Measurements from ENCODE around the gene ZDHHC11B. TPM values are rescaled to one million over a fixed set of nuclear protein-coding genes. Genes with fewer than 3 reads are reported as not detected.
"Not testable (repeated sequence)": the region's sequence is repeated elsewhere in the genome, so short reads cannot be mapped to it uniquely, and the experiment has no call there.

The ZDHHC11B gene, protein sequence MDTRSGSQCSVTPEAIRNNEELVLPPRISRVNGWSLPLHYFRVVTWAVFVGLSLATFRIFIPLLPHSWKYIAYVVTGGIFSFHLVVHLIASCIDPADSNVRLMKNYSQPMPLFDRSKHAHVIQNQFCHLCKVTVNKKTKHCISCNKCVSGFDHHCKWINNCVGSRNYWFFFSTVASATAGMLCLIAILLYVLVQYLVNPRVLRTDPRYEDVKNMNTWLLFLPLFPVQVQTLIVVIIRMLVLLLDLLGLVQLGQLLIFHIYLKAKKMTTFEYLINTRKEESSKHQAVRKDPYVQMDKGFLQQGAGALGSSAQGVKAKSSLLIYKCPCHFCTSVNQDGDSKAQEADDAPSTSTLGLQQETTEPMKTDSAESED
- total RNA-seq (2014; rRNA removed; shearing (Covaris generic)): 0.26 and 2.3 TPM in 2 replicates

DNA sequence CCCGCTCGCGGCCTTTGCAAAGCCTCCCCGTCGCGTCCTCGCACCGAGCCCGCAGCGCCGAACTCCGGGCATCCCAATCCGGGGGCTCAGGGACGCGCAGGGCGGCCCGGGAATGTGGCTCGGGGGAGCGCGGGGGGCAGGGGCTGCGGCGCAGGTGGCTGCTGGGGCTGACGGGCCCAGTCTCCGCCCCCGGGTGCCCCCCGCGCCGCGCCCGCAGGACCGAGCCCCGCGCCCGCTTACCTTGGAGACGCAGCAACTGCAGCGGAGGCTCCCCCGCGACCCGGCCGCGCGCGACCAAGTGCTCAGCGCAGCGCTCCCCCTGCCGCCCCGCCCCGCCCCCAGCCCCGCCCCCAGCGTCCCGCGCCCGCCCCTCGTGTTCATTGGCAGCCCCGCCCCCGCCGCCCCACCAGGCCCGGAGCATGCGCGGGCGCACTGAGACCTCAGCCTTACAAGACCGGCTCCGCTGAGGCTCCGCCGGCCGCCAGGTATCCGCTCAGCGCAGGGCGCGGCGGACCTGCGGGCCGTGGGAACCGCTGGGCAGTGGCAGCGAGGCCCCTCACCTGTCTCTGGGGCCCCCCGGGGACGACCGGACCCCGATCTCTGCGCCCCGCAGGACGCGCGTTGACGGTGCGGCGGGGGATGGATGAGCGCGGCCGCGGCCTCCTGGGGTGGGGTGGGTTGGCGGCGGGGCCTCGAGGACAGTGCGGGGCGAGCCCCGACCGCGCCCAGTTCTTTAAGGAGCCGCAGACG lies at the start of gene ZDHHC11B:
Gene ZDHHC11B (minus strand): TSS at position 302 of the 750 bp plus-strand sequence. CDS start 17,810 bp downstream, outside the sequence.
- peak; percentile 35 for DNase-seq (ENCODE audit: low spot score)

DNA sequence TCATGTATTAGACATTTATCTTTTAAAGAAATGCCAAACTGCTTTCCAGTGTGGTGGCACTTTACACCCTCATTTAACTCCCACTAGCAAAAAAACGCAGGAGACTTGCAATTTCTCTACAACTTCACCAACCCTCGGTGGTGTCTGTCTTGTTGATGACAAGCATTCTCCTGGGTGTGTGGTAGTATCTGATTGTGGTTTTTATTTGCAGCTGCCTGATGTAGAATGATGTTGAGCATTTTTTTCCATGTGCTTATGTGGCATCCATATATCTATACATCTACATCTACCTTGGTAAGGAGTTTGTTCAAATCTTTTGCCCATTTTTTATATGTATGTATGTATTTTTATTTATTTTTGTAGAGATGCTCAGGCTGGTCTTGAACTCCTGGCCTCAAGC lies 49.5 kb upstream of the ZDHHC11B start:
- not testable (repeated sequence) for DNase-seq (ENCODE audit: low spot score)

DNA sequence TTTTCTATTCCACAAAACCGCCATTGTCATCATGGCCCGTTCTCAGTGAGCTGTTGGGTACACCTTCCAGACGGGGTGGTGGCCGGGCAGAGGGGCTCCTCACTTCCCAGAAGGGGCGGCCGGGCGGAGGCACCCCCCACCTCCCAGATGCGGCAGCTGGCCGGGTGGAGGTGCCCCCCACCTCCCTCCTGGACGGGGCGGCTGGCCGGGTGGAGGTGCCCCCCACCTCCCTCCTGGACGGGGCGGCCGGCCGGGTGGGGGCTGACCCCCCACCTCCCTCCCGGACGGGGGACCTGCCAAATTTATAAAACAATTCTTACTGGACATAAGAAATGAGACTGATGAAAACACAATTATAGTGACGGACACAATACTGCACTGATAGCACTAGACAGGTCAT lies 43.7 kb upstream of the ZDHHC11B start:
- not testable (repeated sequence) for DNase-seq (ENCODE audit: low spot score)

DNA sequence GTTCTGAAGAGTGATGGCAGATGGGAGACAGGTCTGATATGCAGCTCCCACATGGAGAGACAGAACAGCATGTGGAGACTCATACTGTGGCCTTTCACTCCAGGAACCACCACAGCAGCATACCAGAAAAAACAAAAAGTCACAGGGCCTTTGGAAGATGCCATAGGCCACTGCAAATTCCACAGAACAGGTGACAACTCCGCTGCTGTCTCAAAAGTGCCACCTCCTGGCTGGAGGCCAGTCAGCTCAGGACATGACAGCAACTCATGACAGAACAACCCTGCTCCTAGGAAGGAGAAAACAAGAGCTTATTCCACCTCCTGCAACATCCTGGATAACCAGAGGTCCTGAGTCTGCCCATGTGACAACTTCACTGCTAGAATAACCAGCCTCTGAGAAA lies 41.0 kb upstream of the ZDHHC11B start:
- not testable (repeated sequence) for DNase-seq (ENCODE audit: low spot score)

DNA sequence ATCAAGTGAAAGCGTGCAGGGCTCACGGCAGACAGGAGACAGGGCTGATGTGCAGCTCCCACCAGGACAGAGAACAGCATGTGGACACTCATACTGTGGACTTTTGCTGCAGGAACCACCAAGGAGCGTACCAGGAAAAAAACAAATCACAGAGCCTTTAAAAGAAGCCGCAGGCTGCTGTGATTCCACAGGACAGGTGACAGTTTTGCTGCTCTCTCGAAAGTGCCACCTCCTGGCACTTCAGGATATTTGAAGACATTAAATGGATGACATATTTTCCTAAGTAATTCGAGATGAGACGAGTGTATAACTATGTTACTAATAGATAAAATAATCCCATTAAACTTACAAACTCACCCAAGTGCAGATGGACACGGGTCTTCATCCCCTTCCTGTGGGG lies 37.0 kb upstream of the ZDHHC11B start:
- no peak for DNase-seq (ENCODE audit: low spot score)

DNA sequence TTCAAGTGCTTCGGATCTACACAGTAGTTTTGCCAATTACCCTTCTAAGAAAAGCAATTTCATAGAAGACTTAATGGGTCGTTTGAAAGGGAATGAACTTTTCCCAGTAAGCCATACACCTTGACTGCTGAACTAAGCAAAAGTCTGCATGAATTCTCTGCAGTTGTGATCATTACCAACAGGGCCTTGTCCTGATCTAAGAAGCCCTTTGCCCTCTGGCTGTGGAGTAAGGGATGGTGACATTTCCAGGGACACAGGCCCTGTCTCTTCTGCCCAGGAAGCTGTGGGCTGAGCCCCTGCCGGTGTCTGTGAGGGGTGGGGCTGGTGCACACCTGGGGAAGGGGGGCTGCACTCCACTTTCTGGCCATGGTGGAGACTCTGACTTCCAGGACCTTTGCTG lies 35.7 kb upstream of the ZDHHC11B start:
- no peak for DNase-seq (ENCODE audit: low spot score)

DNA sequence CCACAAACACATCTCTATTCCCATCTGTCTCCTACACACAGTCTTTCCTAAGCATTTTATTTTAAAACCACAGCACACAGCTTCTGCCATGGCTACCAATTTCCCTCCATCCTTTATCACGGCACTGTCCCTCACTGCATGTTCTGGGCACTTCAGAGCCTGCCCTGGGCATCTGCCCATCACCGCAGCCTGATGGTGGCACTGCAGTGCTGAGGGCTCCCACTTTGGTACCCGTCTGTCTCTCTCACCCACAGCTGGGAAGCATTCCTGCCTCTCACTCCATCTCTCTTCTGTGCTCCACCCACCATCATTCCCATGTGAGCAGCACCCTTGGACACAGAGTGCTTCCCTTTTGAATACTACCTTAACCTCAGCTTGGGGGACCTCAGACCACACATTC lies 34.5 kb upstream of the ZDHHC11B start:
- no peak for DNase-seq (ENCODE audit: low spot score)

DNA sequence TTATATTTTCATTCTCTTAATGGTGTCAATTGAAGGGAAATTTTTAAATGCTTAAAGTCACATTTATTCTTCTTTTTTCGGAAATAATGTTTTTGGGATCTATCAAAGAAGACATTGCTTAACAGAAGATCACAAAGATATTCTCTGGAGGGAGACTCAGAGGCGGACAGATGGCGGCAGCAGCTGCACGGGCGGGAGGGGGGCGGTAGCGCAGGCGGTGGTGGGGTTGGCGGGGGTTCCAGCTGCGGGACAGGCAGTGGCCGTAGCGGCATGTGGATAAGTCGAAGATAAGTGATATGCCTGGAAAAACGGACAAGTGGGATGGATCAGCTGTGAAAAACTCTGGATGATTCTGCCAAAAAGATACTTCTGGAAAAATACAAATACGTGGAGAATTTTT lies 31.6 kb upstream of the ZDHHC11B start:
- no peak for DNase-seq (ENCODE audit: low spot score)

DNA sequence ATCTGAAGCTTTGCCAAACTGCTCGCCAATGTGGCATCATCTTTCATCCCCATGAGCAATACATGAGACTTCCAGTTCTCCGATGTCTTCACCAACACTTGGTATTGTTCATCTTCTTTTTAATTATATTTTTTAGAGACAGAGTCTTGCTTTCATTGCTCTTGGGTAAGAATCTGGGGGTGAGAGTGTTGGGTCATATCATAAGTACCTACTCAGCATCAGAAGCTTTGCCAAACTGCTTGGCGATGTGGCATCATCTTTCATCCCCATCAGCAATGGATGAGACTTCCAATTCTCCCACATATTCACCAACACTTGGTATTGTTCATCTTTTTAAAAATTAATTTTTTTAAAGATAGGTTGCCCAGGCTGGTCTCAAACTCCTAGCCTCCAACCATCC lies 30.9 kb upstream of the ZDHHC11B start:
- DNase-seq (ENCODE audit: low spot score): no peak

DNA sequence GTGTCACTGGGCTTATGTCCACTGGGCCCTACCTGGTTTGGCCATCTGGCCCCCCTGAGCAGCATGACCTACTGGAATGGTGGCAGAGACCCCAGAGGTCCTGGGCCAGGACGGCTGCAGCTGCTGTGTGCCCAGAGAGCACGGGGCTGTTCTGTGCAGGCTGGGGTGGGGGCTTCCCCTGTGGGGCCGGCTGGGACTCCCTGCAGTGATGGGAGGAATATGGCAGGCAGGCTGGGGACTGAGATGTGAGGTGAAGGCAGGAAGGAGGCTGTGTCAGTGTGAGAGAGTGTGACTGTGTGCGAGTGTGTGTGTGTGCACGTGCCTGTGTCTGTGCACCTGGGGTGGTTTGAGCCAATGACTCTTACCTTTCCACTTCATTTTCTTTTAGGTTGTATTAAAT lies 29.0 kb upstream of the ZDHHC11B start:
- not testable (repeated sequence) for DNase-seq (ENCODE audit: low spot score)

DNA sequence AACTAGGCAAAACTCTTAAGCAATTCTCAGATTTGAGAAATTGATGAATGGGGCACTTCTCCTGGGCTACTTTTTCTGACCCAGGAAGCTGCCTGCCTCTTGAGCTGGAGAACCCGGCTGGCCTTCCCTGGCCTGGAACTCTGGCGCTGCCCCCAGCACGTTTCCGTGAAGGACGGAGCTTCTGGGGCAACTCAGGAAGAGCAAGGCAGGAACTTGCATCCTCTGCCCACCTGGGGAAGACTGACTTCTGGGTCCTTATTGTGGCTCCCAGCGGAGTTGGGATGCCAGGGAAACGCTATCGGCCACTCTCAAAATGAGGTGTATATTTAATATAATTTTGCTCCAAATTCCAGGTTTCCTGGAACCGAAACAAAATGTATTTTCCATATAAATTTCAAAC lies 26.9 kb upstream of the ZDHHC11B start:
- DNase-seq (ENCODE audit: low spot score): not testable (repeated sequence)

DNA sequence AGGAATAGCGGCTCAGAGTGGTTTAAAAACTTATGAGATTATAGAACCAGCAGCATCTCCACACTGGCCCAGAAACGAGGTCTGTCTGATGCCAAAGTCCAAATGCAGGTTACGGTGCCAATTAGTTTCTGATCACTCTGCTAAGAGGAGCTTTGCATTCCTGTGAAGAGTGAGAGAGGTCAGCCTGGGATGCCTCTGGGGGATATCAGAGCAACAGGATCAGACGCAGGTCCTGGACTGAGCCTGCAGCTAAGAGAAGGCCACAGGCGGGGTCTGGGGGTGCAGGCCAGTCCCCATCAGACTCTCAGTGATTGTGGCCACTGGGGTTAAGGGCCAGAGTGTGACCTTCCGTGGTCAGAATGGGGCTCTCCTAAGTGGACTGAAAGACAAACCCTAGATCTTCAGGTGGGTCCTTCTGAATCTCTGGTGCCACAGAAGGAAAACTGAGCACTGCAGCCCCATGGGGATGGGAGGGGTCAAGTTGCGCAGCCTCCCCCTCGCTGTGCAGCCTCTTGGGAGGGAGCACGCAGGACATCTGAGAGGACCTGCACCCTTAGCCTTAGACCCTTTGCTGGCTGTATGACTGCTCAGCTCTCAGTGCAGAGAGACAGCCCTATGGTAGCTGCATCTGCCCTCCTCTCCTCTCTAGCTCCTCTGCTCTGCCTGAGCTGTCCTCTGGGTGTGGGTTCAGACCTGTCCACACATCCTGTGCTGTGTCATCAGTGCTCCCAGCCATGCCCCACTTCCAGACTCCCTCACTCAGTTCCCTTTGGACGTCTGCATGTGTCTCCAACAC lies 23.4 kb upstream of the ZDHHC11B start:
- not testable (repeated sequence) for DNase-seq (ENCODE audit: low spot score)

DNA sequence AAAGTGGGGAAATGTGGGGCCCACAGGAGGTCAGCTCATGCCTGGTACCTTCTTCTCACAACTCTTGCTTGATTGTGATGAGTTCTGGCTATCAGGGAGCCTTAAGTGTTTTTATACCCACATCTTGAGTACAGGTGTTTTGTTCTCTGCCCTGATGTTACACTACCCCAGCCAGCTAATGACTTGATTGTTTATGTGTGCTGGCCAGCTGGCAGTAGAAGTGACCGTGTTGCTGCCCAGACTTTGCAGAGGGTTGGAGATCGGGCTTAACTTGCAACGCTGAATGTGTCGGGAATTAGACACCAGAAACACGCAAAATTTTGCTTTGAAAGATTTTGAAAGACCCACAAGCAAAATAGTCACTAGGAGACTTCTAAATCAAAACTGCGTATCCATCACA lies 16.9 kb upstream of the ZDHHC11B start:
- DNase-seq (ENCODE audit: low spot score): no peak

DNA sequence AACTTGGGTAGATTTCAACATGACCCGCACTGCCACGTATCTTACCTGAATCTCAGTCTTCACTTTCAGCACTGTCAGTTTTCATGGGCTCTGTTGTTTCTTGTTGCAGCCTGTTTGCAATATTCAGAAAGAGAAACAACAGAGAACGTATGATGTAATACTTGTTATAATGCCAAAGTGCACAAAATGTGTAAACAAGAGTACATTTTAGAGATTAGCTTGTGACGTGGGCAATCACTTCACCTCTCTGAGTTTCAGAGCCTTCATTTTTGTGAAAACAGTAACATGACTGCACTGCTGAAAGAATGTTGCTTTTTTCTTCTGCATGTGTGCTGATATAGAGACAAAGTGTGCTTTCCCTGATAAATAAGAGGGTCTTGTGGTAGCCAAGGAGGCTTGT lies 16.5 kb upstream of the ZDHHC11B start:
- DNase-seq (ENCODE audit: low spot score): not testable (repeated sequence)

DNA sequence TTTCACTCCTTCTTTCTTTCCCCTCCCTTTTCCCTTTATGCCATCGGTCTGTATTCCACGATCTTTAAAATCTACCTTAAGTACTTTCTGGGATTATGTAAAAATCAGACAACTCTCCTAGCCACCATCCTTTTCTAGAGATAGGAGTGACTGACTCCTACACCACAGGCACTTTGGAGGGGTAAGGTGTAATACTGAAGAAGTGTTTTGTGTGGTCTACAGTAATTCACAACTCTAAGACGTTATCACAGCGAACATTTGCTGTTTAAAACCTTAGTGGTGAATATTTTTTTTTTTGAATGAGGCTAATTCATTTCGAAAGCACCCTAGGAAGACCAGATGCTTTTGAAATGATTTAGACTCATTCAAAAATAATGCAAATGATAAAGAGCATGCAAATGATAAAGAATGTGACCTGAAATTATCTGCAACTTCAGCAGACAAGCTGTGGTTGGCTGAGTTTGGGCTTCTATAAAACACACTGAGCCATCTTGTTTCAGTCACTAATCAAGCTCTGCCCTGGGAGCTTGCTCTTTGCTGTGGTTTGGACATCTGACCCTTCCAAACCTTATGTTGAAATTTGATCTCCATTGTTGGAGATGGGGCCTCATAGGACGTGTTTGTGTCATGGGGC lies 14.1 kb upstream of the ZDHHC11B start:
- DNase-seq (ENCODE audit: low spot score): not testable (repeated sequence)

DNA sequence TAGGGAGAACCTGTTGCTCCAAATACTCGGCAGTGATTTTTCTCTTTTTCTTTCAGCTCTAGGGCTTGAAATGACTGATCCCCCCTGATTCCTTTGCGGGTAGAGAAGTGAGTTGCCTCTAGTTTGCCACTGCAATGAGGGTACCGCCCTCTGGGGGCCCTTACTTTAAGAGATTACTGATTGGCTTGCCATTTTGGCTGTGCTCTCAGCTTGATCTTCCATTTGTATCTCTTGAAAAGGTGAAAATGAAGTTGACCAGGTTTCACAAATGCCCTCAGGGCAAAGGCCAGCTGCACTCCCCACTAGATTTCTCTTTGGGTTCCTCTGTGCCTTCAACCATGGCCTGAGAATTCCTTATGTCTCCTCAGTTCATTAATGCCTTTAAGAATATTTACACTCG lies 13.5 kb upstream of the ZDHHC11B start:
- DNase-seq (ENCODE audit: low spot score): not testable (repeated sequence)

DNA sequence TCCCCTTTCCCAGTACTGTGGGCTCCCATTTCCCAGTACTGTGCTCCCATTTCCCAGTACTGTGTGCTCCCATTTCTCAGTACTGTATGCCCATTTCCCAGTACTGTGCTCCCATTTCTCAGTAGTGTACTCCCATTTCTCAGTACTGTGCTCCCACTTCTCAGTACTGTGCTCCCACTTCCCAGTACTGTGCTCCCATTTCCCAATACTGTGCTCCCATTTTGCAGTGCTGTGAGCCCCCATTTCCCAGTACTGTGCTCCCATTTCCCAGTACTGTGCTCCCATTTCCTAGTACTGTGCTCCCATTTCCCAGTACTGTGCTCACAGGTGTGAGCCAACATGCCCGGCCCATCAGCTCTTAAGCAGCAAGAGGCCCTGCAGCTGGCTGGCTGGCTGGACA lies 11.3 kb upstream of the ZDHHC11B start:
- DNase-seq (ENCODE audit: low spot score): not testable (repeated sequence)

DNA sequence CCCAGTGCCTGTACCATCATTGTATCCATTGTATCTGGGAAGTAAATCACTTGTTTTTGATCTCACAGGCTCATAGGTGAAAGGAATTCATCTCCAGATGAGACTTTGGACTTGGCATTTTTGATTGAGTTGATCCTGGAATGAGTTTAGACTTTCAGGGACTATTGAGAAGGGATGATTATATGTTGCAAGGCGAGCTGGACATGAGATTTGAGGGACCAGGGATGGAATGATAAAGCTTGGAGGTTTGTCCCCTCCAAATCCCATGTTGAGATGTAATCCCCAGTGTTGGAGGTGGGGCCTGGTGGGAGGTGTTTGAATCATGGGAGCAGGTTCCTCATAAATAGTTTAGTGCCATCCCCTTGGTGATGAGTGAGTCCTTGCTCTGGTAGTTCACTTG lies 10.4 kb upstream of the ZDHHC11B start:
- not testable (repeated sequence) for DNase-seq (ENCODE audit: low spot score)

DNA sequence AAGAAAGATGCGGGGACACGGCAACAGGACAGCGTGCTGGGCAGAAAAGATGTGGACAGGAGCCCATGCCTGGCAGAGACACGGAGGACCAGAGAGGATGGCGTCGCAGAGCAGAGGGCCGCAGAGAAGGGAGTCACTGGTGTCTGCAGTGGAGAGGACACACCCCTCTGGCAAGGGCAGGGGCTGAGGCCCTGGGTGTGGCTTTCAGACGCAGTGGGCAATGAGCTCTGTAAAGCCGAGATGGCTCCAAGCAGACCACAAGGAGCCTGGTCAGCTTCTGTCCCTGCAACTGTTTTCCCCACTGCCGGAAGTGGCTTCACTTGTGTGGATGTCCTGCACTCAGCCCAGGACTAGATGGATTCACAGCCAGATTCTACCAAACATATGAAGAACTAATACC lies 4.2 kb upstream of the ZDHHC11B start:
- DNase-seq (ENCODE audit: low spot score): not testable (repeated sequence)

DNA sequence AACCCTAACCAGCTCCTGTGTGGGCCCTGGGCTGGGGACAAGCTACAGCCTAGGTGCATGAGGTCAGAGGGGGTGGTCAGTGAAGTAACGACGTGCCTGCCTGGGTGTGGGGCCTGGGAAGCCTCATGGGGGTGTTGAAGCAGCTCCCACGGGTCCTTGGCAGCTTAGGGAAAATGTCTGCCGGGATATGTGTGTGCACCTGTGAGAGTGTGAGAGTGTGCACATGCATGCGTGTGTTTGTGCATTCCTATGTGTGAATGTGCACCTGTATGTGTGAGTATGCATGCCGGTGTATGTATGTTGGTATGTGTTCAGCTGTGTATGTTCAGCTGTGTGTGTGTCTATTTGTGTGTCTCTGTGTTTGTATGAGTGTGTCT lies 3.3 kb upstream of the ZDHHC11B start:
- not testable (repeated sequence) for DNase-seq (ENCODE audit: low spot score)

DNA sequence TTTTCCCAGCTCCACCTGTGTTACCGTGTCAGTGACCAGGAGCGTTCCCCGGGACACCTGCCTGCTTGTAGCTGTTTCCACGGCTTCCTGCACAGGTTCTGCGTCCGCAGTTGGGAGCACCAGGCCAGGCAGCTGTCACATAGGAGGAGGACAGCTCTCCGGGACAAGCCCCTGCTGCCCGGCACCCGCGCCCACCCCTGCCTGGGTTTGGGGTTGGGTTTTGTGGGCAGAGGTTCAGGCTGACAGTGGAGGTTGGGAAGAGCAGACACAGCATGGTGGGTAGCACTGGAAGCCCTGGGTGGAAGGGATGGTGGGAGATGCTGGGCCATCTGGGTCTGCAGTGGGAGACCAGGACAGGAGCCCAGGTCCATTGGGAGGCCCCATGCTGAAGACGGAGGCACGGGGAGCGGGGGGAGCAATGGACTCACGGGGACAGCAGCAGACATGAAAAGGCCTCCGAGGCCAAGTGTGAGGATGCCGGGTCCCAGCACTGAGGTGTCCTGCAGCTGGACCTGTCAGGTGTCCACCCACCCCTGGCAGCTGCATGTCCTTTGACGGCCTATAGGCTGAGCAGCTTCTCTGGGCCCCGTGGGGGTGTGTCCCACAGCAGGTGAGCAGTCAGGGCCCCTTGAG lies 2.8 kb upstream of the ZDHHC11B start:
- DNase-seq (ENCODE audit: low spot score): not testable (repeated sequence)
